ENCODE results near the gene PGAP1. TPM values are rescaled to one million over a fixed set of nuclear protein-coding genes. Genes with fewer than 3 reads are reported as not detected.

Gene PGAP1
- total RNA-seq, 2 experiments from 2014 or later: 40.8 to 44.9 TPM

- POLR2A ChIA-PET: no interaction called here
- Mint-ChIP-seq H3K36me3 (peaks cover 39% of the 10 kb centered on the region), H3K27ac (peak overlapping the region; percentile 20), H3K4me1 (peaks cover 15% of the 10 kb centered on the region), H3K9me3 (no peaks in the 10 kb centered on the region), H3K27me3 (no peaks in the 10 kb centered on the region), H3K4me3 (no peak overlapping the region)
- DNase-seq (no peak), ATAC-seq (ENCODE audit: low read depth) (no peak)
These were observed 76.6 kb downstream of the PGAP1 start for GRCh38 chr2:196849895-196850294.

GRCh38 chr2:196846295-196846694 is 80.2 kb downstream of the PGAP1 start:
- DNase-seq: no peak
- Mint-ChIP-seq H3K36me3 (peaks cover 41% of the 10 kb centered on the region), H3K27me3 (no peaks in the 10 kb centered on the region), H3K9me3 (no peaks in the 10 kb centered on the region), H3K27ac (peak overlapping the region; percentile 24), H3K4me3 (no peak overlapping the region), H3K4me1 (peaks cover 11% of the 10 kb centered on the region)
- peak; percentile 47 for ATAC-seq (ENCODE audit: low read depth)
- POLR2A ChIA-PET: interaction anchor here (0.6 kb wide), 1 partner anchor 14 kb away, joined by 4 read pairs; no protein-coding TSS in a partner anchor

- H3K36me3 Mint-ChIP-seq: peaks cover 44% of the 10 kb centered on the region
- H3K4me3 Mint-ChIP-seq: no peak overlapping the region
- peaks cover 11% of the 10 kb centered on the region for H3K4me1 Mint-ChIP-seq
- H3K27me3 Mint-ChIP-seq: no peaks in the 10 kb centered on the region
- H3K9me3 Mint-ChIP-seq: no peaks in the 10 kb centered on the region
- no peak for DNase-seq
- no peak for ATAC-seq (ENCODE audit: low read depth)
- H3K27ac Mint-ChIP-seq: no peak overlapping the region
- POLR2A ChIA-PET: interaction anchor here (0.6 kb wide), 1 partner anchor 13 kb away, joined by 4 read pairs; no protein-coding TSS in a partner anchor
These were observed 81.1 kb downstream of the PGAP1 start for GRCh38 chr2:196845371-196845770.

- Mint-ChIP-seq H3K27ac (no peak overlapping the region), H3K4me3 (no peak overlapping the region)
- POLR2A ChIA-PET: no interaction called here
These were observed 86.3 kb downstream of the PGAP1 start for GRCh38 chr2:196840171-196840570.

GRCh38 chr2:196839574-196839973 is 86.9 kb downstream of the PGAP1 start:
- H3K4me3 Mint-ChIP-seq: no peak overlapping the region
- POLR2A ChIA-PET: no interaction called here

More at GRCh38 chr2:196840171-196840570, 86.3 kb downstream of the PGAP1 start:
- peaks cover 26% of the 10 kb centered on the region for H3K36me3 Mint-ChIP-seq
- no peaks in the 10 kb centered on the region for H3K27me3 Mint-ChIP-seq
- no peaks in the 10 kb centered on the region for H3K9me3 Mint-ChIP-seq
- no peaks in the 10 kb centered on the region for H3K4me1 Mint-ChIP-seq
- DNase-seq (no peak), ATAC-seq (ENCODE audit: low read depth) (no peak)

GRCh38 chr2:196836440-196836839 is 90.1 kb downstream of the PGAP1 start:
- Mint-ChIP-seq H3K4me3 (no peak overlapping the region), H3K27ac (no peak overlapping the region), H3K36me3 (peaks cover 27% of the 10 kb centered on the region), H3K4me1 (no peaks in the 10 kb centered on the region), H3K27me3 (no peaks in the 10 kb centered on the region), H3K9me3 (no peaks in the 10 kb centered on the region)
- DNase-seq (no peak), ATAC-seq (ENCODE audit: low read depth) (no peak)
- POLR2A ChIA-PET: no interaction called here

More at GRCh38 chr2:196839574-196839973, 86.9 kb downstream of the PGAP1 start:
- Mint-ChIP-seq H3K27ac (no peak overlapping the region), H3K9me3 (no peaks in the 10 kb centered on the region), H3K27me3 (no peaks in the 10 kb centered on the region), H3K4me1 (no peaks in the 10 kb centered on the region), H3K36me3 (peaks cover 25% of the 10 kb centered on the region)
- ATAC-seq (ENCODE audit: low read depth) (no peak), DNase-seq (no peak)

- DNase-seq (no peak), ATAC-seq (ENCODE audit: low read depth) (no peak)
- POLR2A ChIA-PET: no interaction called here
- peaks cover 17% of the 10 kb centered on the region for H3K36me3 Mint-ChIP-seq
- H3K27me3 Mint-ChIP-seq: no peaks in the 10 kb centered on the region
- H3K9me3 Mint-ChIP-seq: no peaks in the 10 kb centered on the region
- no peak overlapping the region for H3K4me3 Mint-ChIP-seq
- H3K4me1 Mint-ChIP-seq: peaks cover 9% of the 10 kb centered on the region
- H3K27ac Mint-ChIP-seq: no peak overlapping the region
These were observed 95.8 kb downstream of the PGAP1 start for GRCh38 chr2:196830701-196831100.

GRCh38 chr2:196827356-196827755 is 99.2 kb downstream of the PGAP1 start:
- Mint-ChIP-seq H3K4me3 (no peak overlapping the region), H3K27me3 (no peaks in the 10 kb centered on the region)
- ATAC-seq (ENCODE audit: low read depth): no peak

GRCh38 chr2:196823750-196824522 is 102.6 kb downstream of the PGAP1 start:
- no peak overlapping the region for H3K27ac Mint-ChIP-seq
- no peaks in the 10 kb centered on the region for H3K9me3 Mint-ChIP-seq
- no peak overlapping the region for H3K4me3 Mint-ChIP-seq
- H3K27me3 Mint-ChIP-seq: no peaks in the 10 kb centered on the region
- H3K4me1 Mint-ChIP-seq: peaks cover 9% of the 10 kb centered on the region
- H3K36me3 Mint-ChIP-seq: peaks cover 10% of the 10 kb centered on the region
- DNase-seq (no peak), ATAC-seq (ENCODE audit: low read depth) (no peak)
- POLR2A ChIA-PET: no interaction called here

More at GRCh38 chr2:196827356-196827755, 99.2 kb downstream of the PGAP1 start:
- no peak overlapping the region for H3K27ac Mint-ChIP-seq
- no peak for DNase-seq
- POLR2A ChIA-PET: no interaction called here
- no peaks in the 10 kb centered on the region for H3K9me3 Mint-ChIP-seq
- peaks cover 19% of the 10 kb centered on the region for H3K36me3 Mint-ChIP-seq
- H3K4me1 Mint-ChIP-seq: peaks cover 9% of the 10 kb centered on the region

GRCh38 chr2:196821195-196821594 is 105.3 kb downstream of the PGAP1 start:
- ATAC-seq (ENCODE audit: low read depth) (no peak), DNase-seq (no peak)
- no peak overlapping the region for H3K4me3 Mint-ChIP-seq
- H3K27ac Mint-ChIP-seq: no peak overlapping the region
- H3K9me3 Mint-ChIP-seq: peaks cover 2% of the 10 kb centered on the region
- H3K4me1 Mint-ChIP-seq: no peaks in the 10 kb centered on the region
- peaks cover 8% of the 10 kb centered on the region for H3K36me3 Mint-ChIP-seq
- POLR2A ChIA-PET: no interaction called here
- H3K27me3 Mint-ChIP-seq: peaks cover 2% of the 10 kb centered on the region

GRCh38 chr2:196809260-196809659 is 117.2 kb downstream of the PGAP1 start, which contains the start of gene C2orf66:
Gene C2orf66, minus strand, starts transcription at chr2:196809355. Its CDS starts 19 bp downstream, at chr2:196809336.
- H3K9me3 Mint-ChIP-seq: peaks cover 4% of the 10 kb centered on the region
- peaks cover 2% of the 10 kb centered on the region for H3K4me1 Mint-ChIP-seq
- peak within 1 kb of the TSS; percentile 27 for H3K27ac Mint-ChIP-seq
- ATAC-seq (ENCODE audit: low read depth) (no peak), DNase-seq (no peak)
- H3K4me3 Mint-ChIP-seq: no peak within 1 kb of the TSS
- peaks cover 40% of the 10 kb centered on the region for H3K27me3 Mint-ChIP-seq
- H3K36me3 Mint-ChIP-seq: peaks cover 4% of the 10 kb centered on the region
- POLR2A ChIA-PET: no interaction called here

- no peaks in the 10 kb centered on the region for H3K9me3 Mint-ChIP-seq
- ATAC-seq (ENCODE audit: low read depth) (no peak), DNase-seq (no peak)
- no peaks in the 10 kb centered on the region for H3K4me1 Mint-ChIP-seq
- POLR2A ChIA-PET: no interaction called here
- H3K27ac Mint-ChIP-seq: no peak overlapping the region
- H3K27me3 Mint-ChIP-seq: peaks cover 37% of the 10 kb centered on the region
- H3K4me3 Mint-ChIP-seq: no peak overlapping the region
- H3K36me3 Mint-ChIP-seq: peaks cover 2% of the 10 kb centered on the region
These were observed 118.3 kb downstream of the PGAP1 start for GRCh38 chr2:196808083-196808665.

GRCh38 chr2:196804381-196804780 is 122.1 kb downstream of the PGAP1 start:
- no peak for ATAC-seq (ENCODE audit: low read depth)
- Mint-ChIP-seq H3K27ac (no peak overlapping the region), H3K9me3 (peaks cover 1% of the 10 kb centered on the region), H3K36me3 (peaks cover 2% of the 10 kb centered on the region), H3K4me3 (no peak overlapping the region), H3K4me1 (peaks cover 4% of the 10 kb centered on the region), H3K27me3 (peaks cover 20% of the 10 kb centered on the region)
- DNase-seq: no peak
- POLR2A ChIA-PET: no interaction called here

GRCh38 chr2:196802401-196802800 is 124.1 kb downstream of the PGAP1 start:
- Mint-ChIP-seq H3K9me3 (peaks cover 1% of the 10 kb centered on the region), H3K27me3 (peaks cover 15% of the 10 kb centered on the region), H3K36me3 (no peaks in the 10 kb centered on the region), H3K4me1 (peaks cover 6% of the 10 kb centered on the region), H3K4me3 (no peak overlapping the region), H3K27ac (no peak overlapping the region)
- DNase-seq: no peak
- no peak for ATAC-seq (ENCODE audit: low read depth)
- POLR2A ChIA-PET: interaction anchor here (1.4 kb wide), 1 partner anchor 125 kb away, joined by 3 read pairs; no protein-coding TSS in a partner anchor
